GF-D8 (cell line): ENCODE results near the gene SMS.
"Not testable (repeated sequence)": the region's sequence is repeated elsewhere in the genome, so short reads cannot be mapped to it uniquely, and the experiment has no call there.

Experiments used
- DNase-seq: peaks from one replicate; lab custom pipeline; 2025; lab: John Stamatoyannopoulos, UW

SMS gene

DNA sequence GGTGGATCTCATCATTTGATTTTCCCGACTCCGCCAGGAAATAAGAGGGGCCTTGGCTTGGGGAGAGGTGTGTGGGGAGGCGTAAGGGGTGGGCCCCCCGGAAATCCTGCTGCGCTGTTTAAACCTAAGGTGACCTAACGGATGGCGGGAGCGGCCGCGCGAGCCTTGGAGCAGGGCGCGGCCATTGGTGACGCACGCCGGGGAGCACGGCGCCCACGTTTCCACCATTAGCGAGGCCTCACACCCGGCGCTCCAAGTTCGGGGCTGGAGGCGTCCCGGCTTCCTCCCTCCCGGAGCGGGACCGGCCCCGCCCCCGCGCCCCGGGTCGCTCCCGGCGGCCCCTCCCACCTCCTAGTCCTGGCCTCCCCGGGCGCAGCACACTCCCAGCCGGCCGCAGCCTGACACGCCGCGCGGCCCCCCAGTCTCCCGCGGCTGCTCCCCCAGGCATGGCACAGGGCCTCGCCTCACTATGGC is at the start of gene SMS:
SMS (plus strand) TSS at position 354 of the 474 bp plus-strand sequence; CDS start at position 470, 116 bp downstream.
- peak; percentile 21 for DNase-seq

DNA sequence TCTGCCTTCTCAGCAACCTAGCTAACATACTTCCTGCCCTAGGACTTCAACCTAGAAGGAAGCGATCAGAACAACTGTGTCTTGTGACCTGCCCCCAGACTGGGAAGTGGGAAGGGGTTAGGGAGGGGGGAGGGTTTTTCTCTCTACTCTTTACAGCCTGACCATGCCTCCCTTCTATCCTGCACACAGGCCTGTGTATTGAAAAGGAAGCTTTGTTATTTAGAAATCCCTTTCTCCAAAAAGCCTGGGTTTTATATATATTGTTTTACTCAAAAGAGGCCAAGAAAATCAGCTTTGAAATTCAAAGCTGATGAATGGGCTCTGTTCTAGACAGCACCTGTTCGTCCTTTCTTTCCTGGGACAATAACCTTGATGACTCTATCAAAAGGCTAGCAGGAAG is 35.2 kb upstream of the SMS start:
- no peak for DNase-seq

DNA sequence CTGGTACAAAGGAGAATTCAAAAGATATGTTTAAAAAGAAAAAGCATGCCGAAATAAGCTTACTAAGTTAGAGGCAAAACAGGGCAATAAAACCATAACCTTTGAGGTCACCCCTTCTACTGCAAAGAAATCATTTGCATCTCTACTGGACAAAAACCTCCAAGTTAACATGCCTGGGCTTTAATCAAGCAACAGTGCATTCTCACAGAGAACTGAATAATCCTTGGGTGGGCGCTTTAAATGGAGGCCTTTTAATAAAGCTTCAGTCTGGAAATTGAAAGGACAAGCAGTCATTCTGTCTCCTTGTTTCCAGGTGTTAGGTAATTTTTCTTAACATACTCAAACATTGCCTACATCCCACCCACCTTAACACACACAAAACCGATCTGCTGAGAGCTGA is 34.6 kb upstream of the SMS start:
- DNase-seq = no peak

DNA sequence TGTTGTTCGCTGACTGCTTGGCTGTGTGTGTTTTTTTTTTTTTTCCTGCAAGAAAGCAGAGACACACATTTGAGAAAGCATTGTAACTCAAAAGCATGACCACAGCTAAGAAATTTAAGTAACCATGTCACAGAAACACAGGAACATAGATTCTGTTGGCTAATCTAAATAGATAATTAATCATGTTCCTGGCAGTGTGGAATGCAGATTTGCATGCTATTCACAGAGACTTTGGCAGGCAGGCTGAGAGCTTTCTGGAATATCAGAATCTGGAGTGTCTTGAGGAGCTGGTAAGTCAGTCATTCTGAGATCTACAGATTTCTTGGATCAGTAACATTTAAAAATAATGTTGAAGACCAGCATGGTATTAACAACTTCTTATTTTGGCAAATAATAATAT is 33.2 kb upstream of the SMS start:
- DNase-seq = no peak

DNA sequence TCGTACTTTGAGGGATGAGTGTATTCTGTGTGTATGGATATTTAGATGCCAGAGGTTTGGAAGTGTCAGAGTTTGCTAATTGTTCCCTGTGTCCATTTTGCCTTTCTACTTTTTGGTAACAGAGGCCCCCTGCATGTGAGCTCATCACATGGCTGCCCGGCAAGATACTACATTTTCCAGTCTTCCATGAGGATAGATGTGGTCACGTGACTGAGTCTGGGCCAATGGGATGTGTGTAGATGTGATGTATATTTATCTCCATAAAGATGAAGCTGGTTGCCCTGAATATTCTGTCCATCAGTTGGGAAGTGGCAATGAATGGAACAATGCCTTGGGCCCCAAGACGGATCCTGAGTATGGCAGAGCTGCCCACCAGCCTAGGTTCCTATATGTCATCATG is 29.0 kb upstream of the SMS start:
- DNase-seq = no peak

DNA sequence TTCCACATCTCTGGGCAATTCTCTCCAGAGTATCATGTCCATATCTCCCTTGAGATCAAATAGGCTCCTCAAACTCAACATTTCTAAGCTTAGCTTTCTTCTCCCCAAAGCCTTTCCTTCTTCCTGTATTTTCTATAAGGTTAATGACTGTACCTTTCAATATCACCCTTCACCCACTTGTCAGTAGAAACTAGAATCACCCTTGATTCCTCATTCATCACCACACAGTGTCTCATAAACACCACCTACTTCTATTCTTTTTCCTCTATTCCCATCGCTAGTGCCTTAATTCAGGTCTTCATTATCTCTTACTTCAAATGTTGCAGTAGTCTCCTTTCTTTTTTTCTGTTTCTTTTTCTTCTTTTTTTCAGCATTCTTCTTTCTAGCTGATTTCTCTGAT is 28.3 kb upstream of the SMS start:
- no peak for DNase-seq

DNA sequence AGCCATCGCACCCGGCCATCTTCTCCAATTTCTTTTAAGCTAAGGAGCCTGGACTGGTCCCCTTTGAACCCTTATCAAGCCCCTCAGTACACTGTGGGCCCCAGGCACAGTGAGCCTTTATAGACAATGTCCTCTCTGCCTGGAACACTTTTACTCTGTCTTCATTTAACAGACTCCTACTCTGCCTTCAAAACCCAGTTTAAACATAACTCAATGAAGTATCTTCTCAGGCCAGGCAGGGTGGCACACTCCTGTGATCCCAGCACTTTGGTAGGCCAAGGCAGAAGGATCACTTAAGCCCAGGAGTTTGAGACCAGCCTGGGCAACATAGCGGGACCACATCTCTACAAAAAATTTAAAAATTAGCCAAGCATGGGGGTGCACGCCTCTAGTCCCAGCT is 27.5 kb upstream of the SMS start:
- no peak for DNase-seq

DNA sequence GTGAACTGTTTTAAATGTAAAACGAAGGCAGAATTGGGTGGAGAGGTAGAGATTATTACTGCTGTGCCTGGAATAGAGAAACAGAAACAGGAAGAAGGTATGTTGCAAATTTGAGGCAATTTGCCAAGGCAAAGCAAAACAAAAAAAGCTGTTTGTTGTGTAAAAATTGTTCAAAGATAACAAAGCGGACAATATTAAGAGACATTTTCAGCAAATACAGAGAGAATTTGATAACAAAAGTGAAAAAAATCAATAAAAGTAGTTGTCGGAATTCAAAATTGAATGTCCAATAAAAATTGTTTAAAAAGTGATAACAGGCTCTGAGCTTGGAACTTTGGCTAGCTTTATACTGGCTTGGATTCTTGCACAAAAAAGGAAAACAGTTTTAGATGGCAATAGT is 14.4 kb upstream of the SMS start:
- peak; percentile 3 for DNase-seq

DNA sequence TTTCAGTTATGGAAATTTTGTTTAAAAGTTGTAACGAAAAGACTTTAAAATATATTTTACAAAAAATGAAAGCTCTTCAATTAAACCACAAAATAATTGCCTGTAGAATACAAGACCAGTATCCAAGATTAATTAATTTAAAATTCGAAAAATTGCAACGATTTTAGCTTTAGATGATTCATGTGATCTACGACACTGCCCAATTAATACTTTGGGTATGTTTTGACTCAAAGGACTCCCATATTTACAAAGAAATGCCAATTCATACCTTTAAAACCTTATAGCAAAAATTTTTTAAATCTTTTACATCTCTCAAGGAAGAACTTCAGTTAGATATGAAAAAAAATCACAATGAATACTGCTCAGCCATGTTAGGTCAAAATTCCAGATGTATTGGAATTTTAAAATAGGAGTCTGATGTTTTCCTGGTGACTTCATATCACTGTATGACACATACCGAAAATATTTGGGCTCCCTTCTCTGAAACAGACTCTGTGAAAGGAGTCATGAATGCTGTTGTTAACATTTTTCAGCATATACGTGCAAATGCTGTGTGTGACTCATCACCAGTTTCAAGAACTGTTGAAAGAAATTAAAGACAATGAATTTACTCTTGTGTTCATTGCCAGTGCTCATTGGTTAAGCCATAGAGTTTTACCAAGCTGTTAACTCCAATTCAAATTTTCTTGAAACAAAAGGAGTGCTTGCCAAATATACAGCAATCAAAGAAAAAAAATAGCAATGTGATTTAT is 13.8 kb upstream of the SMS start:
- DNase-seq = no peak

DNA sequence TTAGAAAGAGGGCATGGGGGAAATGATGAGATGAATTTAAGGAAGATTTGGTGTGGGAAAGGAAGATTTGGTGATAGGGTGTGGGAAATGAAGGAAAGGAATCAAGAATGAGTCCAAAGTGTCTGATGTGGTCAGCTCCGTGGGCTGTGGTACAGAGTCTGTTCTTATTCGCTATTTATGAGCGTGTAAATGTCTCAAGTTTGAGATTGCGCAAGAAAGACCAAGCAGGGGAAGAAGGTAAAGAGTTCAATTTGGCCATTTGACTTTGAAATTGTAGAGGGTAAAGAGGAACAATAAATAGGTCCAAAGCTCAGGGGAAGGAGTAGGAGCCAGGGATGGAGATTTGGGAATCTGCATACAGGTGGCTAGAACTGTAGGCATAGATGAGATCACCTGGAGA is 11.3 kb upstream of the SMS start:
- DNase-seq = no peak

DNA sequence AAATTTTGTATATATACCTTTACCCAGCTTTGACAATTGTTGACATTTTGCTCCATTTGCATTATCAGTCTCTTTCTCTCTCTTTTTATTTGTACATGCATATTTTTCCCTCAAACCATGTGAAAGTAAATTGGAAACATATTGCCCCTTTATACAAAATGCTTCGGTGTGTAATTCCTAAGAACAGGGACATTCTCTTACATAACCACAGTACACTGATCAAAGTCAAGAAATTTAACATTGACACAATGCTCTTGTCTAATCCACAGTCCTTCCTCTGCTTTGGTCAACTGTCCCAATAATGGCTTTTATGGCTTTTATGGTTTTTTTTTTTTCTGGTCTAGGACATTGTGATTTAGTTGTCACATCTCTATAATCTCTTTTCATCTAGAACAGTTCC is 9.5 kb upstream of the SMS start:
- DNase-seq = no peak

DNA sequence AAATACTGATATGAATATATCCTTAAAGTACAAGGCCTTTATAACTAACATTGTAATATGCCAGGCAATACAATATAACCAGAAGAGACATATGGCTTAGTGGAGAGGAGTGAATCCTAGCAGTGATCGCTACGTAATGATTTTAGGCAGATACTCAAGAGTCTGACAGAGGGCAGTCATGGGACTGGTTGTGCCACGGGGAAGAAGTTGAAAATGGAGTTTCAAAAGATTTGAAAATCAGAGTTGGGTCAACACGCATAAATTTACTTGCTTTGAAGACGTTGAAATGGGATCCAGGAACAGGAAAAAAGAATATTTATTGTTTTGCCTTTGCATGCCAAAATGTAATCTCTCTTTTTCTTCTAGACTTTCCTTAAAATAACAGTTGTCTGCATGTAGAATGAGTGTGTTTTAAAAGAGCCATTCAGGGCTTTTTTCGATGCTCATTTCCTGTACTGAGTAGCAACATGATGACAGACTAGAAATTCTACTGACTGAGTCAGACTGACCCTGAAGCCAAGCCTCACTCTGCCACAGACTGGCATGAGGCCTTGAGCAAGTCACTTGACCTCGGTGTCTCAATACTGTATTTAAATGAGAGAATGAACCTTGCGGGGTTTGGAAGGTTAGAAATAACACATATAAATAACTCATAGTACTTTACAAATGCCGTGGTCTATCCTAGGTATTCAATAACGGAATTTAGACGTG is 8.1 kb upstream of the SMS start:
- DNase-seq = no peak

DNA sequence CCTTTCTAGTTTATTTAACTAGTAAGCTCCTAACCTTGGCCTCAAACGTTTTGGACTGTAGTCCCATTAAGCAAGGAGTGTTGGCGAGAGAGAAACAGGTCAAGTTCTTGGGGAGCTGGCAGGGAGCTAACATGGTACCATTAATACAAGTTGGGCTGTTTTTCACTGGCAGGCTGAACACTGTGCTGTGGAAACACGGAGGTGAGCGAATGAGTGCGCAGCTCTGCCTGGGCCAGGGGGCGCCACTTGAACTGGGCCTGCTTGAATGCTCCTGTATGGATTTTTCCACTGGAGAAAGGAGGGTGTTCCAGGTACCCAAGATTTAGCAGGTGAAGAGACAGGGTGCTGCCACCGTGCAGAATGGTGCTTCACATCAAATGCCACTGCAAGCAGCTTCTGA is 7.4 kb upstream of the SMS start:
- no peak for DNase-seq

DNA sequence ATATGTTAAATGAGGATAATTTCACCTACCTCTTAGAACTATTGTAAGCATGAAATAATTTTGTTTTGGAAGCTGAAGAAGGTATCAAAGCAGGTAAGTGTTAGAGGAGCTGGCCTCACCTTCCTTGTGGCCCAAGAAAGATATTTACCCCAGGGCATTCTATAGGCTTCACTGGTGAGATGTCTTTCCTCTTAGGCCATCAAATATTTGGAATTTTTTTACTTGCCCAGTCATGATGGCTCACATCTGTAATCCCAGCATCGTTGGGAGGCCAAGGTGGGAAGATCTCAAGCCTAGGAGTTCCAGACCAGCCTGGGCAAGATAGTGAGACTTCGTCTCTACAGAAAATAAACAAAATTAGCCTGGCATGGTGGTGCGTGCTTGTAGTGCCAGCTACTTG is 6.1 kb upstream of the SMS start:
- no peak for DNase-seq

DNA sequence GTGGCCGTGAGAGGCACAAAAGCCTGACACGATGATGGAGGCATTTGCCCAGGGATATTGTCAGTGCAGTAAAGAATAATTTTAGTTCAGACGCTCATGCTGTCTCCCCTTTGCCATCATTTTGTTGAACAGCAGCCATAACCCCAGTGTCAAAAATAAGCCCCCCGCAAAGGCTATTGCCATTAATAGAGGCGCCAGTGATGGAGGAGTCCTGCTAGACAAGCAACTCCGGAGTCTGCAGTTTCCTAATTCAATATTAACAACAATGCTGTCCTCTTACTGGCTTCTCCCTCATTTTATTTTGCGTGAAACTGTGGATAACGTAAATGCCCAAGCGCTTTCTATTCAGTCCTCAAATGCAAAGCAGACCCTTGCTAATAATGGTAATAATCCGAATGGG is 603 bp upstream of the SMS start:
- DNase-seq = no peak

DNA sequence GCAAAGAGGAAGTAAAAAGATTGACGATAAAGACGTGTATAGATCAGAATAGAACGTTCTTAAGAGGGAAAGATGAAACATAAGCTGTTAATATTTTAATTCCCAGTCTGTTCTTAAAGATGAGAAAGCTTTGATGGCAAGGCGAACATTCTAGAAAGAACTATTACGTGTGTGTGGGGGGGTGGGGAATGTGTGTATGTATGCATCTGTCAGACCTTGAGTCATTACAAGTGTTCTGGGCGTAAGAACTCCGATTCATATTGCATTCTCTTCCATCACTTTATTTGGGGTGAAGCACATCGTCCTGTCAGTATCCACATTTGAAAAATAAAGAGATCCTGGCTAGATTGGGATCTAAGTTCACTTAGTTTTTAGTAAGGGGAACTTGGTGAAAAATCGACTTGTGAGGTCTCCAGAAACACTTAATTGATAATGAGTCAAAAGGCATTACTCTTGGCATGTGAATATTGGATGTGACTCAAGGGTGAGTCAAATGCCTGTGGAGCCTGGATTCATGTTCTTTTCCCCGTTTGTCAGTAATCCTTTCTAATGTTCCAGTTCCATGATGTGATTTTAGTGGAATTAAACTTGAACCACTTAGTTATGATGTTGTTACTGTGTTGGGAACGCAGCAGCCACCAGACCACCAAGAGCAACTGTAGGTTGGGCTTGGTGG is 3.1 kb downstream of the SMS start:
- no peak for DNase-seq

DNA sequence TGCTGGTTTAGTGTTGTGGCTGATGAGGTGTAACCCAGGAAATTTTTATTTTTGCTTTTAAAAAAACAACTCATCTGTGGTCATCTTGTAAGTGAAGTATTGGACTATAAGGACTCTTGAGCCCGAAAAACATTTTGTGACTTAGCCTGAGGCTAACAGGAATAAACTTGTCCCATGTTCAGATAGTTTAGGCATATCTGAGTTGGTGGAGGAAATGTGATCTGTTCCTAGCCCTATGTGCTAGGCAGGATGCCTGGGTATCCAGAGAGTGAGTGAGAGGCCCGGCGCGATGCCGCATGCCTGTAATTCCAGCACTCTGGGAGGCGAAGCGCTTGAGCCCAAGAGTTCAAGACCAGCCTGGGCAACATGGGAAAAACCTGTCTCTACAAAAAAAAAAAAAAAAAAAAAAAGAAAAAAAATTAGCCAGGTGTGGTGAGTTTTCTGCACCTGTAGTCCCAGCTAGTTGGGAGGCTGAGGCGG is 3.7 kb downstream of the SMS start:
- DNase-seq = no peak

DNA sequence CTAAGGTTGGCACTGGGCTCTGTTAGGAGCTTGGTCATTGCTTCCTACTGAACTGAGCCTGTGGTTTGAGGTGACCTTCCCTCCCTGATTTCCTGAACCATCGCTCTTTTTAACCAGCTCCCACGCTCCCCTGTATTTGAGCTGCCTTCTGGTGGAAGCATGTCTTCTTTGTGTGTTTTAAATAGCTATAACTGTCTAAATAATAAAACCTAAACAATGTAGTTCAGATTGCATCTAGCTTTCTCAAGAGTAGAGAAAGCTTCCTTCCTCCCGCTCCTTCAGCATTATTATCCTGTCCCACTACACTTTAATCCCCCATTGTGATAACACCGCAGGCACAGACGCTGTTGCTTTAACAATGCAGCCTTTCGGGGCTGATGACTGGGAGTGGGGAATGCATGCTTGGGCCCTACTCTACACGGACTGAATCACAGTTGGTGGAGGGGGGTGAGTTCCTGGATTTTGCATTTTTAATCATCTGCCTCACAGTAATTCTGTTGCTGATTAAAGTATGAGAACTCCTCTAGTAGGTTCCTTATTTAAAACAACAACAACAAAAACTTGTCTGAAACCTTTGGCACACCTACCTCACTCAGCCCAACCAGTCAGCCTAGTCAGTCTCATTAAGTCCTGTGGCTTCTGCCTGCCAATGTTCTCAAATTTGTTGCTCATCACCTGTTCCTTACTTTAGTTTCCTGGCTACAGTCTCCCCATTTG is 6.6 kb downstream of the SMS start:
- no peak for DNase-seq

DNA sequence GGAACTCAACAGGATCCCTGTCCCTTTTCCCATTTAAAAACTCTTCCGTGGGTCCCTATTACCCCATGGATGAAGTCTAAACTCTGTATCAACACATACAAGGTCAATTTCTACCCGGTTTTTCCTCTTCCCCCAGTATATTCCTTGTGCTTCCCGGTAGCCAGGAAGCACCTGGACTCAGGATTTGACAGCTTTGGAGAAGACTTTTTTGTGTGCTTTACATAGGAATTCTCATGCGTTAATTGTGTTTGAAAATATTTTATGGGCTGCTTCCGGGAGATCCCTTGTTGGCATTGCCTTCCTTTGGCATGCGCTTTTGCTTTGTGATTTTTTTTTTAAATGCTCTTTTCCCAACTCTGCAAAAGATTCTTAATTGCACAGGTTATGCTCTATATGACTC is 7.2 kb downstream of the SMS start:
- DNase-seq = no peak

DNA sequence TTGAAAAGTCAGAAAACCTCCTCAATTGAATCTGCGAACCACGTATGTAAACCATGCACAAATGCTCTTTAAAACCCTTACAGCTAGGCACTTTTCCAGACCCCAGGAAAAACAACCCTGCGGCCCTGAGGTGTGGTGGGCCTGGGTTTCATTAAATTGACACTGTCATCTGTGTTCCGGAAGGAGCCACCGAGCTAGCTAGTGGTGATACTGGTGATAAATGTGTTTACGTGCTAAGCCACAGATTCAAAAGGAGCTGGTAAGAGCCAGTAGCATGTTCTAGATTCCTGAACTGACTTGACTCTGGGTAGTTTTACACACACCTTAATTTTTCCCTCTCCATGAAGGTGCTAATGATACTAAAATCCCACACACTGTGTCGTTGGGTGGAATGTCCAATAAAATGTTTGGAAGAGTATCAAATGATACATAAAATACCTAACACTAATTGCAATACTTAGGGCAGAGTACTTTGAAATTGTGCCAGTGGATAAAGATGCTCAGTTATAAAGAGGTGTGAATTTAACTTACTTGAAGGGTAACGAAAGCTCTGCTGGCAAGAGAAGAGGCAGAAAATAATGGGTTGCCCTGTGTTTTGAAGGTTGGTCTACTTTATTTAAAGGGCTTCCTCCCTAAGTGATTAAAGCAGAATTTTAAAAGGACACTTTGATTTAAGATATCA is 8.5 kb downstream of the SMS start:
- DNase-seq = no peak

DNA sequence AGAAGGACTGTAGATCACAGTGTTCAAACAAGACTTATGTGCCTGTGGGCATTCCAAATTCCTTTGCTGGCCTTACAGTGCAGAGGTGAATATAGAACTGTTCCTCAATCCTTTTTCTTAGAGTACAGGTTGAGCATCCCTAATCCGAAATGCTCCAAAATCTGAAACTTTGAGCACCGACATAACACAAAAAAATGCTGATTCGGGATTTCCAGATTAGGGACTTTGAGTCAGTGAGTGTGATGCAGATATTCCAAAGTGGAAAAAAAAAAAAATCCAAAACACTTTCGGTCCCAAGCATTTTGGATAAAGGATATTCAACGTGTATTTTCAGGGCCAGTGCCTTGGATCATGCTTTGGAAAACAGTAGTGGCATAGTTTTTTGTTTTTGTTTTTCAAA is 9.2 kb downstream of the SMS start:
- no peak for DNase-seq

DNA sequence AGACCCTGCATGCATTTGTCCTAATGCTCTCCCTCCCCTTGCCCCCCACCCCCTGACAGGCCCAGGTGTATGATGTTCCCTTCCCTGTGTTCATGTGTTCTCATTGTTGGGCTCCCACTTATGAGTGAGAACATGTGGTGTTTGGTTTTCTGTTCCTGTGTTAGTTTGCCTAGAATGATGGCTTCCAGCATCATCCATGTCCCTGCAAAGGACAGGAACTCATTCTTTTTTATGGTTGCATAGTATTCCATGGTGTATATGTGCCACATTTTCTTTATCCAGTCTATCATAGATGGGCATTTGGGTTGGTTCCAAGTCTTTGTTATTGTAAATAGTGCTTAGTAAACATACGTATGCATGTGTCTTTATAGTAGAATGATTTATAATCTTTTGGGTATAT is 10.0 kb downstream of the SMS start:
- DNase-seq = not testable (repeated sequence)
